ENCODE results near the gene MYO3B.

MYO3B gene

DNA sequence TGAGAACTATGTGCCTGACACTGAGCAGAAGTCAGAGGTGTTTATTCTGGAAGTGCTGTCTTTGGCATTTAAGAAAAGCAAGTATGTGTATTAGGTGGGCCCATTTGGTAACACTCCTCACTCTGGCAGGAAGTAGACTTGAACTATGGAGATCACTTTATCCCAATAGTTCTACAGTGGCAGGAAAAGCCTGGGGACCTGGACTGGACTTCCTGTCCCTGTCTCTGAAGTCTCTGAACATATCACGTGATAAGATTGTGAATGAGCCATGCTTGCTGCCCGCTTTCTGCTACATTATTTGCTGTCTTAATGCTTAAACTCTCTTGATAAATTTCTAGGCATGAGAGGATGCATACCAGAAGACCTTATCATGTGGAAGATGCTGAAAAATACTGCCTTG, 203.7 kb downstream of the MYO3B start:
- H3K4me3 ChIP-seq (ENCODE audit: low read depth, low read length): no peak overlapping the region
- TF ChIP-seq, protein P1, sequence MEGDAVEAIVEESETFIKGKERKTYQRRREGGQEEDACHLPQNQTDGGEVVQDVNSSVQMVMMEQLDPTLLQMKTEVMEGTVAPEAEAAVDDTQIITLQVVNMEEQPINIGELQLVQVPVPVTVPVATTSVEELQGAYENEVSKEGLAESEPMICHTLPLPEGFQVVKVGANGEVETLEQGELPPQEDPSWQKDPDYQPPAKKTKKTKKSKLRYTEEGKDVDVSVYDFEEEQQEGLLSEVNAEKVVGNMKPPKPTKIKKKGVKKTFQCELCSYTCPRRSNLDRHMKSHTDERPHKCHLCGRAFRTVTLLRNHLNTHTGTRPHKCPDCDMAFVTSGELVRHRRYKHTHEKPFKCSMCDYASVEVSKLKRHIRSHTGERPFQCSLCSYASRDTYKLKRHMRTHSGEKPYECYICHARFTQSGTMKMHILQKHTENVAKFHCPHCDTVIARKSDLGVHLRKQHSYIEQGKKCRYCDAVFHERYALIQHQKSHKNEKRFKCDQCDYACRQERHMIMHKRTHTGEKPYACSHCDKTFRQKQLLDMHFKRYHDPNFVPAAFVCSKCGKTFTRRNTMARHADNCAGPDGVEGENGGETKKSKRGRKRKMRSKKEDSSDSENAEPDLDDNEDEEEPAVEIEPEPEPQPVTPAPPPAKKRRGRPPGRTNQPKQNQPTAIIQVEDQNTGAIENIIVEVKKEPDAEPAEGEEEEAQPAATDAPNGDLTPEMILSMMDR (IDR thresholded peaks at IDR 0.05; ENCODE audit: low read depth, low read length, missing control alignments): no peak
- no peak for DNase-seq (ENCODE audit: low read depth)

DNA sequence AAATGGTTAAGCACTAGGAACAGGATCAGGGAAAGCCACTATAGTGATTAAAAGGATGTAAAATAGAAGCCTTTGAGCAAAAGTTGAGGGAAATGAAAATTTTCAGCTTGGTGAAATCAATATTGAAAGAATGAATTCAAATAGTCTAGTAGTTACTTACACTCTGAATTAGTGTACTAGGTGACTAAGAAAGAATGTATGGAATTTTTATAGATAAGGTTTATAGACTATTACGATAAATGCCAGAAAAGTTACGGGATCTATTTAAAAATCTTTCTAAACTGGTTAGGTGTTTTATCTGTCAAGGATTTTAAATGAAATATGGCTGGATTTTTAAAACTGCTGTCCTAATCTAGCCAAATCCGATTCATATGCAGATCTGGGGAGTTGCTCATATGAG, 208.6 kb downstream of the MYO3B start:
- H3K4me3 ChIP-seq (ENCODE audit: low read depth, low read length): no peak overlapping the region
- TF ChIP-seq, protein P1 (IDR thresholded peaks at IDR 0.05; ENCODE audit: low read depth, low read length, missing control alignments): no peak

DNA sequence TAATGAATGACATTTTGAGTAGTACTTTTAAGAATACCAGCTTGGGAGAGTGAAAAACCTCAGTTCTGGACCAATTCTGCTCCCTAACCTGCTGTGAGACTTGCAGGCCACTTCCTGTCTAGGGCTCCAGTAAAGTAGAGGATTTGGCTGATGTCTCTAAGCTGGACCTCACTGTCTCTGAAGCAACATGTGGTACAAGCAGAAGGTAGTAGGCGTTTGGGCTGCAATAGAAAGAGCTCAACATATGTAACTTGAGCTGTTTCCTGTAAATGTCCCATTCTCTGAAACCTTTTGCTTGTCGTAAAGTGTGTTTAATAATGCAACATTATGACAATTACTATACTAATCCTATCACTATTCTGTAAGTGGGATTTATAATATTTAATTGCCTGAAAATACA, 213.1 kb downstream of the MYO3B start:
- no peak for DNase-seq (ENCODE audit: low read depth)
- TF ChIP-seq, protein P1 (IDR thresholded peaks at IDR 0.05; ENCODE audit: low read depth, low read length, missing control alignments): no peak
- no peak overlapping the region for H3K4me3 ChIP-seq (ENCODE audit: low read depth, low read length)

More for the DNA sequence above, 208.6 kb downstream of the MYO3B start:
- DNase-seq (ENCODE audit: low read depth): no peak

DNA sequence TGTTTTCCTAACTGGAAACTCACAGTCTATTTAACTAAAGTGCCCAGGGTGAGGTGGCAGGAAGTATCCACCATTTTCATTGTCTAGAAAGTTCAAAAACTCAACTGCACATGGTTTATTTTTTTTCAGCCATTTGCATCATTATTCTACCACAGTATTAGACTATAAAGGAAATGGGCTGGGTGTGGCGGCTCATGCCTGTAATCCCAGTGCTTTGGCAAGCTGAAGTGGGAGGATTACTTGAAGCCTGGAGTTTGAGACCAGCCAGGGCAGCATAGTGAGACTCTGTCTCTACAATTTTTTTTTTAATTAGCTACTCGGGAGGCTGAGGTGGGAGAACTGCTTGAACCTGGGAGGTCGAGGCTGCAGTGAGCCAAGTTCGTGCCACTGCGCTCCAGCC, 213.8 kb downstream of the MYO3B start:
- H3K4me3 ChIP-seq (ENCODE audit: low read depth, low read length): no peak overlapping the region
- no peak for DNase-seq (ENCODE audit: low read depth)
- TF ChIP-seq, protein P1 (IDR thresholded peaks at IDR 0.05; ENCODE audit: low read depth, low read length, missing control alignments): no peak

DNA sequence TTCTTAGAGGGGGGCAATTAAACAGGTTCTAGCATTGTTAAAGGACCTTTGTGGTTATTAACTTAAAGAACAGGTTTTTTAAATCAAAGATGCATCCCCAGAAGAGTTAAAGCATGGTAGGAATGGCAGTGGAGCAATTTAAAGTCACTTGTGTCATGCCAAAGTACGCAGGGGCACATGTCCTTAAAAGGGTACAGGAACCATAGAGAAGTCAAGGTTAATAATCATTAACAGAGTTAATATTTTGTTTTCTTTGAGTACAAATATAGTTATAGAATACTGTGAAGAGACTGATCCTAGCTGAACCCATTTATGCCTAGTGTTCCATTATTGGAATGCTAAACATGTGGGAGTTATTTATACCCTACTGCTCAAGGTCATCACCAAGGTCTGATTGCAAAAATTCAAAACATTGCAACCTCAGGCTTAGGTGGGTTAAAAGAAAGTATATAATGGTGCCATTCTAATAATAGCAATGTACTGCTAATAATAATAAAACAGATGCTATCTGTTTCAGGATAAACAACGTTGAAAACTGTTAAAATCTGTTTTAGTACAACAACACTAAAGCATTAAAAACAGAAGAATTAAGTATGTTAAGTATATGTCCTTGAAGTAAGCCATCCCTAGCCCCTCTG, 216.0 kb downstream of the MYO3B start:
- DNase-seq (ENCODE audit: low read depth): no peak
- no peak overlapping the region for H3K4me3 ChIP-seq (ENCODE audit: low read depth, low read length)
- TF ChIP-seq, protein P1 (IDR thresholded peaks at IDR 0.05; ENCODE audit: low read depth, low read length, missing control alignments): no peak

DNA sequence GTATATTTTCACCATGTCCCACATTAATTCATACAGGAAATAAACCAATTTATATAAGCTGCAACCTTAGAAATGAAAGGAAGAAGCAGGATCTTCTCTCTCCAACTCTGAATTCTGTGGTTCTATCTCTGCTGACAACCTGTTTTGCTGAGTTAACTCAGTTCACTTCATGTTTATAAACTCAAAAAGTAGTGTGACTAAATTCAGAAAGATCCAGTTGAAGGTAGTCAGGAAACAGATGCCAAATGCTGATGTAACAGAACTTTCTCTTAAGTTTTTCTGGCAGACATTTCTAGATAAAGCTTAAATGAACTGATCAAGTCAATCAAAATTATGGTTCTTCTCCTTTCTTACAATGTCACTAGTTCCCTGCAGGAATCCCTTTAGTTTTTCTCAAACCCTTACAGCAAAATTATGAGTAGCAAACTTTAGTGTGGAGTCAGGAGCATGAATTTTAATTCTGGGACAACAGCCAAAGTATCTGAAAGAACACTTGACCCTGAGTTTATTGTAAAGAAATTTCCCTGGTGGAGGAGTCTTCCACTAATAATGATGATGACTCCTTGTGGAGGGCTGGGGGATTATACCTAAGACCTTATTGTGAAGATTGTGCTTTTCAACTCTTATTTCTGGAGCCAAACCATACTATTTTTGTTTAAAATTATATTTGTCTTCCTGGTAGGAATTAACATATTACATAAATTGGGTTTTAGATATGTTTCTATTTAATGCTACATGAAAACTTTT, 216.9 kb downstream of the MYO3B start:
- TF ChIP-seq, protein P1 (IDR thresholded peaks at IDR 0.05; ENCODE audit: low read depth, low read length, missing control alignments): no peak
- DNase-seq (ENCODE audit: low read depth): no peak

More for the DNA sequence above, 216.9 kb downstream of the MYO3B start:
- H3K4me3 ChIP-seq (ENCODE audit: low read depth, low read length): no peak overlapping the region
